Fibroblast of lung (primary cell): ENCODE results near the gene ANO6. TPM values are rescaled to one million over a fixed set of nuclear protein-coding genes. Genes with fewer than 3 reads are reported as not detected.

Experiments used
- DNase-seq, 2 donors: peaks; one replicate each; pipeline versions ENCODE4 v3.0.0 to v3.0.0-alpha.2; 2010; ENCODE audit warnings: low read depth in 2 of 2
- H2AFZ ChIP-seq: 2 replicates; pipeline ENCODE4 v1.5.1; 2012; ENCODE audit warnings: low read length, control low read depth, inconsistent platforms
- H3K27ac ChIP-seq: 2 replicates; pipeline ENCODE4 v1.5.1; 2011; ENCODE audit warnings: low read length, control low read depth; ENCODE audit not compliant: insufficient read depth
- H3K27me3 ChIP-seq: 2 replicates; pipeline ENCODE4 v1.5.1; 2011; ENCODE audit warnings: mild to moderate bottlenecking, low read length; ENCODE audit not compliant: control insufficient read depth, insufficient read depth
- H3K36me3 ChIP-seq: 2 replicates; pipeline ENCODE4 v1.5.1; 2011; ENCODE audit warnings: low read length; ENCODE audit not compliant: control insufficient read depth, insufficient read depth
- H3K4me1 ChIP-seq: 2 replicates; pipeline ENCODE4 v1.5.1; 2011; ENCODE audit warnings: low read length; ENCODE audit not compliant: control insufficient read depth, insufficient read depth; ENCODE audit errors: extremely low read depth
- H3K4me2 ChIP-seq: 2 replicates; pipeline ENCODE4 v1.5.1; 2011; ENCODE audit warnings: low read length, control low read depth; ENCODE audit not compliant: insufficient read depth; ENCODE audit errors: extremely low read depth
- H3K4me3 ChIP-seq, 4 experiments: fragments of 200-600 bp in 1 of 4; sonication (generic) in 1 of 4; replicated peaks in 1 of 4; 2 replicates each; pipeline ENCODE4 v1.5.1; 2011 to 2016; ENCODE audit warnings: low read length in 4 of 4, low read depth in 3 of 4, mild to moderate bottlenecking in 3 of 4, control low read depth in 2 of 4, inconsistent platforms in 1 of 4, mixed read lengths in 1 of 4; ENCODE audit not compliant: insufficient read depth in 1 of 4; ENCODE audit errors: control extremely low read depth in 1 of 4
- H3K79me2 ChIP-seq: 2 replicates; pipeline ENCODE4 v1.5.1; 2012; ENCODE audit warnings: mild to moderate bottlenecking, low read length, inconsistent platforms; ENCODE audit not compliant: control insufficient read depth, insufficient read depth
- H3K9ac ChIP-seq: 2 replicates; pipeline ENCODE4 v1.5.1; 2011; ENCODE audit warnings: mild to moderate bottlenecking, low read length, control low read depth; ENCODE audit not compliant: insufficient read depth
- H3K9me3 ChIP-seq: 2 replicates; pipeline ENCODE4 v1.5.1; 2012; ENCODE audit warnings: low read depth, low read length; ENCODE audit not compliant: control insufficient read depth, insufficient read depth
- H4K20me1 ChIP-seq: 2 replicates; pipeline ENCODE4 v1.5.1; 2011; ENCODE audit warnings: low read length; ENCODE audit not compliant: control insufficient read depth, insufficient read depth; ENCODE audit errors: extremely low read depth
- EZH2 ChIP-seq: IDR thresholded peaks from 2 replicates; pipeline ENCODE4 v1.5.1; 2012; ENCODE audit warnings: low read length, control low read depth, mild to moderate bottlenecking; ENCODE audit errors: missing control alignments
- polyA plus RNA-seq, 2 donors: library from polyadenylated mRNA; depleted of rRNA in 1 of 2; stranded (reverse) in 1 of 2; unstranded in 1 of 2; fragments of >200 nt; gene quantifications; 2 replicates each; pipeline ENCODE4 v1.2.1, GENCODE V29; 2011 to 2012; ENCODE audit warnings: missing spikeins in 1 of 2
- total RNA-seq: library from RNA; depleted of rRNA; stranded (reverse); fragments of >200 nt; gene quantifications from 2 replicates; pipeline ENCODE4 v1.2.1, GENCODE V29; 2014
- TF ChIP-seq, protein P1 (sequence below), 2 donors: IDR thresholded peaks in 1 of 2; conservative IDR thresholded peaks in 1 of 2; 1 replicate in 1 of 2; 2 replicates in 1 of 2; pipeline ENCODE4 v1.5.1; 2011 to 2012; ENCODE audit warnings: low read length in 2 of 2, control low read depth in 1 of 2, inconsistent platforms in 1 of 2, low read depth in 1 of 2, mild to moderate bottlenecking in 1 of 2

ANO6 gene
- total and polyA plus RNA-seq, 2 donors (not counting 1 experiment from before 2014, with no cell fraction given) = 59.1 to 69.1 TPM

DNA sequence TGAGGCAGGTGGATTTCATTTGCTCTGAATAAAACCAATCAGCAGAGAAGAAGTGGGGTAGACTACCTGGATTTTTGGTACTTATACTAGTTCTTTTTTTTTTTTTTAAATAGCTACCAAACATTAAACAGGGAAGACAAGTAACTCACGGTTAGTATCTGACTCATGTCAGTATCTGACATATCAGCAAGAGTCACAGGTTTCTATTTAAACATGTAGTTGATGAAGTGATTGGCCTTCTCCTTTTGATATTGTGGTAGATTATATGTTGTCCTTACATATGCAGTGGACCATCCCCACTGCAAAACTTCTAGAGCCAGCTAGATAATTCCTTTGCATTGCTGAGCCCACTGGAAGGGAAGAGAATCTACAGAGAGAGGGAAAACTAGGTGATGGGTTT is 208.0 kb downstream of the ANO6 start:
- H2AFZ ChIP-seq = no peak overlapping the region
- H3K4me2 ChIP-seq = no peak overlapping the region
- H3K27ac ChIP-seq = no peak overlapping the region
- H3K27me3 ChIP-seq = no peaks in the 10 kb centered on the region
- no peaks in the 10 kb centered on the region for H3K79me2 ChIP-seq
- no peaks in the 10 kb centered on the region for H3K36me3 ChIP-seq
- no peak for DNase-seq
- H3K9ac ChIP-seq = no peak overlapping the region
- no peak for TF ChIP-seq EZH2
- TF ChIP-seq, protein P1, sequence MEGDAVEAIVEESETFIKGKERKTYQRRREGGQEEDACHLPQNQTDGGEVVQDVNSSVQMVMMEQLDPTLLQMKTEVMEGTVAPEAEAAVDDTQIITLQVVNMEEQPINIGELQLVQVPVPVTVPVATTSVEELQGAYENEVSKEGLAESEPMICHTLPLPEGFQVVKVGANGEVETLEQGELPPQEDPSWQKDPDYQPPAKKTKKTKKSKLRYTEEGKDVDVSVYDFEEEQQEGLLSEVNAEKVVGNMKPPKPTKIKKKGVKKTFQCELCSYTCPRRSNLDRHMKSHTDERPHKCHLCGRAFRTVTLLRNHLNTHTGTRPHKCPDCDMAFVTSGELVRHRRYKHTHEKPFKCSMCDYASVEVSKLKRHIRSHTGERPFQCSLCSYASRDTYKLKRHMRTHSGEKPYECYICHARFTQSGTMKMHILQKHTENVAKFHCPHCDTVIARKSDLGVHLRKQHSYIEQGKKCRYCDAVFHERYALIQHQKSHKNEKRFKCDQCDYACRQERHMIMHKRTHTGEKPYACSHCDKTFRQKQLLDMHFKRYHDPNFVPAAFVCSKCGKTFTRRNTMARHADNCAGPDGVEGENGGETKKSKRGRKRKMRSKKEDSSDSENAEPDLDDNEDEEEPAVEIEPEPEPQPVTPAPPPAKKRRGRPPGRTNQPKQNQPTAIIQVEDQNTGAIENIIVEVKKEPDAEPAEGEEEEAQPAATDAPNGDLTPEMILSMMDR (conservative IDR thresholded peaks at IDR 0.05 in 1 of 2, IDR thresholded peaks at IDR 0.05 in 1 of 2; ENCODE audit: low read depth in 1 of 2, low read length in 2 of 2) = no peak
- no peaks in the 10 kb centered on the region for H4K20me1 ChIP-seq
- H3K9me3 ChIP-seq = no peaks in the 10 kb centered on the region
- no peaks in the 10 kb centered on the region for H3K4me1 ChIP-seq
- H3K4me3 ChIP-seq = no peak overlapping the region

DNA sequence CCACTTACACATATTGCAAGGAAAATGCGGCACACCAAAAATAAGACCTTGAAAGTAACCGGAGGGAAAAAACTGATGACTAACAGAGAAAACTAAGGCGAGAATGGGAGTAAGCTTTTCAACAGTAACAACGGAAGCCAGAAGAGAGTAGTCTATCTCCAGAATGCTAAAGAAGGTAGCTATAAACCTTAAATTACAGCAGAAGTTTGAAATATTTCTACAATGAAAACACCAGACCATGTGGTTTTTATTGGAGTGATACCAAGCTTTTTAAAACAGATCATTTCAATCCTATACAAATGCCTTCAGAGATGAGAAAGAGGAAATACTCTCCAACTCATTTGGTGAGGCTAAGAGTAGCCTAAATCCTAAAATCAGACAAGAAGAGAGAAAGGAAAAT is 209.5 kb downstream of the ANO6 start:
- Histone ChIP-seq H3K4me1 (no peaks in the 10 kb centered on the region), H3K4me2 (no peak overlapping the region), H3K9me3 (no peaks in the 10 kb centered on the region), H3K9ac (no peak overlapping the region), H4K20me1 (no peaks in the 10 kb centered on the region), H3K4me3 (no peak overlapping the region), H3K27me3 (no peaks in the 10 kb centered on the region), H3K79me2 (no peaks in the 10 kb centered on the region), H2AFZ (no peak overlapping the region), H3K36me3 (no peaks in the 10 kb centered on the region), H3K27ac (no peak overlapping the region)
- TF ChIP-seq, protein P1 (conservative IDR thresholded peaks at IDR 0.05 in 1 of 2, IDR thresholded peaks at IDR 0.05 in 1 of 2; ENCODE audit: low read depth in 1 of 2, low read length in 2 of 2) = no peak
- TF ChIP-seq EZH2 = no peak
- peak; percentile 28 to 86 for DNase-seq

DNA sequence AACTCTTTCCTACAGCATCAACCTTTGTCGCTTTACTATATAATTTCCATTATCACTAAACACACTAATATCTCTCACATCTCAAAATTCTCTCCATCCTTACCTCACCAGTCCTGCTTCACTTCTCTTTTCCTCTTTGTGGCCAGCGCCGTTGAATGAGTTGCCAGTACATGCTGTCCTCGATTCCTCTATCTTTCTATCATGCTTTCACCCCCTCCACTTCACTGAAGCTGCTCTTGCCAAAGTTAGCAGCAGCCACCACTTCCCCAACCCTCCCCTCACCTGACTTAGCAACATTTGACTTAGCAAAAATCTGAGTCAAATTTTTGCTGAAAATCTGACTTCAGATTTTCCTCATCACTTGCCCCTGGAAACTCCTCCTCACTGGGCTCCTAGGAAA is 210.4 kb downstream of the ANO6 start:
- no peak for DNase-seq
- H3K36me3 ChIP-seq = no peaks in the 10 kb centered on the region
- no peaks in the 10 kb centered on the region for H3K4me1 ChIP-seq
- no peak overlapping the region for H3K27ac ChIP-seq
- no peaks in the 10 kb centered on the region for H4K20me1 ChIP-seq
- H3K9ac ChIP-seq = no peak overlapping the region
- H3K27me3 ChIP-seq = no peaks in the 10 kb centered on the region
- no peak overlapping the region for H2AFZ ChIP-seq
- H3K4me2 ChIP-seq = no peak overlapping the region
- H3K9me3 ChIP-seq = no peaks in the 10 kb centered on the region
- no peak overlapping the region for H3K4me3 ChIP-seq
- no peak for TF ChIP-seq EZH2
- TF ChIP-seq, protein P1 (conservative IDR thresholded peaks at IDR 0.05 in 1 of 2, IDR thresholded peaks at IDR 0.05 in 1 of 2; ENCODE audit: low read depth in 1 of 2, low read length in 2 of 2) = no peak
- H3K79me2 ChIP-seq = no peaks in the 10 kb centered on the region
